Peyer's patch (tissue), 4 donors: ENCODE measurements around the gene KRTAP9-6. TPM values are rescaled to one million over a fixed set of nuclear protein-coding genes. Genes with fewer than 3 reads are reported as not detected.
"Not testable (repeated sequence)": the region's sequence is repeated elsewhere in the genome, so short reads cannot be mapped to it uniquely, and the experiment has no call there.

Source experiments
- DNase-seq, 3 donors: peaks; one replicate each; pipeline ENCODE4 v3.0.0-alpha.2; 2017 to 2019
- H3K27ac ChIP-seq, 4 donors: fragments of 200-600 bp; sonication (generic); one replicate each; pipeline ENCODE4 v1.5.1; 2016 to 2019
- H3K27me3 ChIP-seq, 2 donors: fragments of 200-600 bp; sonication (generic); one replicate each; pipeline ENCODE4 v1.5.1; 2019
- H3K36me3 ChIP-seq, 3 donors: fragments of 200-600 bp; sonication (generic); one replicate each; pipeline ENCODE4 v1.5.1; 2016 to 2019
- H3K4me1 ChIP-seq, 4 donors: fragments of 200-600 bp; sonication (generic); one replicate each; pipeline ENCODE4 v1.5.1; 2016 to 2019
- H3K4me3 ChIP-seq, 4 donors: fragments of 200-600 bp; sonication (generic); 1 replicate in 3 of 4; 2 replicates in 1 of 4; pipeline ENCODE4 v1.5.1; 2016 to 2019; ENCODE audit warnings: mild to moderate bottlenecking in 1 of 4
- H3K9me3 ChIP-seq, 4 donors: fragments of 200-600 bp; sonication (generic); one replicate each; pipeline ENCODE4 v1.5.1; 2016 to 2019; ENCODE audit warnings: mild to moderate bottlenecking in 1 of 4
- CTCF ChIP-seq, 6 experiments: fragments of 450-650 bp in 4 of 6; fragments of 200-600 bp in 2 of 6; sonication (generic) in 1 of 6; IDR thresholded peaks; one replicate each; pipeline ENCODE4 v1.5.1; 2017 to 2019; ENCODE audit warnings: antibody characterized with exemption in 6 of 6, mild to moderate bottlenecking in 3 of 6, moderate library complexity in 1 of 6
- POLR2A ChIP-seq, 2 donors: fragments of 450-650 bp; IDR thresholded peaks; one replicate each; pipeline ENCODE4 v1.5.1; 2017; ENCODE audit warnings: antibody characterized with exemption in 2 of 2, mild to moderate bottlenecking in 2 of 2, moderate library complexity in 2 of 2
- total RNA-seq, 4 donors: library from RNA; depleted of rRNA; stranded (reverse); fragments of >200 nt; gene quantifications; one replicate each; pipeline ENCODE4 v1.1.0, GENCODE V29; 2016

KRTAP9-6 gene
- not detected for total RNA-seq

GRCh38 chr17:41265078-41265477 is at the start of gene KRTAP9-6:
Gene KRTAP9-6 (plus strand): TSS chr17:41265378. CDS start chr17:41265378, 0 bp downstream.
- Histone ChIP-seq H3K36me3 (no peaks in the 10 kb centered on the region), H3K9me3 (no peaks in the 10 kb centered on the region), H3K27me3 (no peaks in the 10 kb centered on the region), H3K4me3 (no peak within 1 kb of the TSS), H3K27ac (no peak within 1 kb of the TSS), H3K4me1 (no peaks in the 10 kb centered on the region)
- TF ChIP-seq CTCF (IDR thresholded peaks at IDR 0.05) (no peak), POLR2A (IDR thresholded peaks at IDR 0.05) (no peak)
- DNase-seq: no peak

- Histone ChIP-seq H3K36me3 (no peaks in the 10 kb centered on the region), H3K9me3 (no peaks in the 10 kb centered on the region), H3K4me3 (no peak overlapping the region), H3K27ac (no peak overlapping the region), H3K27me3 (no peaks in the 10 kb centered on the region), H3K4me1 (no peaks in the 10 kb centered on the region)
- TF ChIP-seq POLR2A (IDR thresholded peaks at IDR 0.05): no peak
- DNase-seq: no peak
Observed at GRCh38 chr17:41215681-41216080, 49.5 kb upstream of the KRTAP9-6 start.

GRCh38 chr17:41223821-41224220 is 41.4 kb upstream of the KRTAP9-6 start:
- H3K27me3 ChIP-seq: no peaks in the 10 kb centered on the region
- H3K36me3 ChIP-seq: no peaks in the 10 kb centered on the region
- H3K27ac ChIP-seq: no peak overlapping the region
- H3K4me1 ChIP-seq: no peaks in the 10 kb centered on the region
- no peak overlapping the region for H3K4me3 ChIP-seq
- H3K9me3 ChIP-seq: no peaks in the 10 kb centered on the region
- no peak for DNase-seq
- no peak for TF ChIP-seq CTCF (IDR thresholded peaks at IDR 0.05)
- no peak for TF ChIP-seq POLR2A (IDR thresholded peaks at IDR 0.05)

- TF ChIP-seq POLR2A (IDR thresholded peaks at IDR 0.05) (no peak), CTCF (IDR thresholded peaks at IDR 0.05) (no peak)
- Histone ChIP-seq H3K4me1 (no peaks in the 10 kb centered on the region), H3K4me3 (no peak overlapping the region), H3K27ac (no peak overlapping the region), H3K27me3 (no peaks in the 10 kb centered on the region), H3K9me3 (no peaks in the 10 kb centered on the region), H3K36me3 (no peaks in the 10 kb centered on the region)
- DNase-seq: no peak
Observed at GRCh38 chr17:41226051-41226450, 39.1 kb upstream of the KRTAP9-6 start.

GRCh38 chr17:41226598-41227095 is 38.5 kb upstream of the KRTAP9-6 start, which contains the start of gene KRTAP9-2:
Gene KRTAP9-2 (plus strand): TSS chr17:41226648. CDS start chr17:41226655, 7 bp downstream.
- H3K27ac ChIP-seq, H3K4me1 ChIP-seq, H3K36me3 ChIP-seq, H3K4me3 ChIP-seq, H3K27me3 ChIP-seq, DNase-seq, H3K9me3 ChIP-seq: not testable (repeated sequence)

GRCh38 chr17:41230094-41230493 is 35.1 kb upstream of the KRTAP9-6 start:
- Histone ChIP-seq H3K27me3 (no peaks in the 10 kb centered on the region), H3K36me3 (no peaks in the 10 kb centered on the region), H3K4me3 (no peak overlapping the region), H3K4me1 (no peaks in the 10 kb centered on the region), H3K9me3 (no peaks in the 10 kb centered on the region), H3K27ac (no peak overlapping the region)
- DNase-seq: no peak
- TF ChIP-seq POLR2A (IDR thresholded peaks at IDR 0.05): no peak
- no peak for TF ChIP-seq CTCF (IDR thresholded peaks at IDR 0.05)

GRCh38 chr17:41231731-41232130 is 33.4 kb upstream of the KRTAP9-6 start:
- H3K4me3 ChIP-seq: no peak overlapping the region
- no peaks in the 10 kb centered on the region for H3K4me1 ChIP-seq
- TF ChIP-seq CTCF (IDR thresholded peaks at IDR 0.05) (no peak), POLR2A (IDR thresholded peaks at IDR 0.05) (no peak)
- no peaks in the 10 kb centered on the region for H3K9me3 ChIP-seq
- no peak overlapping the region for H3K27ac ChIP-seq
- H3K27me3 ChIP-seq: no peaks in the 10 kb centered on the region
- no peak for DNase-seq
- no peaks in the 10 kb centered on the region for H3K36me3 ChIP-seq

GRCh38 chr17:41232399-41233105 is 32.6 kb upstream of the KRTAP9-6 start, which contains the start of gene KRTAP9-3:
Gene KRTAP9-3 (plus strand): TSS chr17:41232449. CDS start chr17:41232502, 53 bp downstream.
- H3K27ac ChIP-seq, H3K27me3 ChIP-seq, H3K36me3 ChIP-seq, H3K9me3 ChIP-seq, H3K4me3 ChIP-seq, DNase-seq, H3K4me1 ChIP-seq: not testable (repeated sequence)

GRCh38 chr17:41237116-41237515 is 28.1 kb upstream of the KRTAP9-6 start:
- H3K27me3 ChIP-seq, H3K4me3 ChIP-seq, H3K9me3 ChIP-seq, DNase-seq, H3K27ac ChIP-seq, H3K4me1 ChIP-seq, H3K36me3 ChIP-seq: not testable (repeated sequence)
